A549 (cell line): ENCODE results near the gene C10orf62.

Experiments
- BHLHE40 ChIP-seq: IDR thresholded peaks from 2 replicates; pipeline ENCODE4 v1.6.1; 2012; ENCODE audit warnings: low read depth, low read length, inconsistent platforms
- CHD2 ChIP-seq: fragments of 150-350 bp; IDR thresholded peaks from 2 replicates; pipeline ENCODE4 v1.6.1; 2014; ENCODE audit warnings: low read length; ENCODE audit not compliant: partially characterized antibody
- CTCF ChIP-seq: fragments of >200 bp; sonication (Bioruptor Twin); formaldehyde crosslinking; IDR thresholded peaks from 3 replicates; pipeline ENCODE4 v1.5.1; 2016
- EP300 ChIP-seq, 2 experiments: fragments of >200 bp; sonication (Bioruptor Twin); formaldehyde crosslinking; IDR thresholded peaks; 2 replicates in 1 of 2; 3 replicates in 1 of 2; pipeline ENCODE4 v1.6.1; 2016 to 2017
- JUN ChIP-seq, 2 experiments: fragments of >200 bp; sonication (Bioruptor Twin); formaldehyde crosslinking; IDR thresholded peaks; 2 replicates in 1 of 2; 3 replicates in 1 of 2; pipeline ENCODE4 v1.6.1; 2016 to 2017
- MYC ChIP-seq: IDR thresholded peaks from 2 replicates; pipeline ENCODE4 v1.6.1; 2012; ENCODE audit warnings: mild to moderate bottlenecking, inconsistent platforms, low read length, improper control_type of control experiment, borderline replicate concordance
- NPAS2 ChIP-seq: fragments of 250-450 bp; sonication (Bioruptor Pico); IDR thresholded peaks from 2 replicates; pipeline ENCODE4 v1.8.0; 2022; ENCODE audit warnings: mild to moderate bottlenecking, moderate library complexity, borderline replicate concordance
- POLR2A ChIP-seq: IDR thresholded peaks from 2 replicates; pipeline ENCODE4 v1.6.1; 2012; ENCODE audit warnings: mild to moderate bottlenecking, low read length
- RAD21 ChIP-seq, 2 experiments: fragments of >200 bp in 1 of 2; sonication (Bioruptor Twin) in 1 of 2; formaldehyde crosslinking in 1 of 2; IDR thresholded peaks in 1 of 2; conservative IDR thresholded peaks in 1 of 2; 2 replicates in 1 of 2; 3 replicates in 1 of 2; pipeline ENCODE4 v1.6.1; 2012 to 2018; ENCODE audit warnings: inconsistent platforms in 1 of 2
- REST ChIP-seq: fragments of 200-600 bp; sonication (generic); IDR thresholded peaks from 2 replicates; pipeline ENCODE4 v1.6.1; 2016; ENCODE audit warnings: antibody characterized with exemption, mild to moderate bottlenecking, moderate library complexity
- ZNF302 ChIP-seq: fragments of 250-450 bp; sonication (Bioruptor Pico); IDR thresholded peaks from 2 replicates; pipeline ENCODE4 v1.9.0; 2021; ENCODE audit warnings: inconsistent platforms, mild to moderate bottlenecking, moderate library complexity
- TF ChIP-seq, protein P1 (sequence below): IDR thresholded peaks from 2 replicates; pipeline ENCODE4 v1.6.1; 2012

DNA sequence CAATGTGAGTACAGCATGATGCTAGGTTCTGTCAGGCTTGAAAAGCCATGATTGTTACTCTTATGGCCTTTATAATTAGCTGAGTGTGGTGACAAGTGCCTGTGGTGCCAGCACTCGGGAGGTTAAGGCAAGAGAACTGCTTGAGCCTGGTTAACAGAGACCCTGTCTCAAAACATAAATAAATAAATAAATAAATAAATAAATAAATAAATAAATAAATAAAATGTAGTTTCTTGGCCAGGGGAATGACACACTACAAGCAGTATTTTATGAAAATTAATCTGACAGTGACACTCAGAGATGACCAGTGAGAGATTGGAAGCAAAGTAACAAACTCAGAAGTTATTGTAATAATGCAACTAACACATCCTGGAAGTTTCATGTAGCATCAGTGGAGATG lies 46.1 kb downstream of the C10orf62 start:
- TF ChIP-seq JUN (IDR thresholded peaks at IDR 0.05) (no peak), CTCF (no peak), EP300 (IDR thresholded peaks at IDR 0.05) (no peak), REST (no peak), BHLHE40 (no peak), POLR2A (no peak), MYC (no peak), RAD21 (conservative IDR thresholded peaks at IDR 0.05 in 1 of 2, IDR thresholded peaks at IDR 0.05 in 1 of 2) (no peak), NPAS2 (no peak), ZNF302 (CRISPR knock-in tag) (no peak), CHD2 (no peak)
- TF ChIP-seq, protein P1, sequence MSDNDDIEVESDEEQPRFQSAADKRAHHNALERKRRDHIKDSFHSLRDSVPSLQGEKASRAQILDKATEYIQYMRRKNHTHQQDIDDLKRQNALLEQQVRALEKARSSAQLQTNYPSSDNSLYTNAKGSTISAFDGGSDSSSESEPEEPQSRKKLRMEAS = no peak
